Metanephros (tissue), 1 donor: ENCODE measurements around the gene EIF2B4. TPM values are rescaled to one million over a fixed set of nuclear protein-coding genes. Genes with fewer than 3 reads are reported as not detected.

Source experiments
- total RNA-seq: library from RNA; depleted of rRNA; stranded (reverse); fragments of >200 nt; gene quantifications from one replicate; pipeline ENCODE4 v1.2.3, GENCODE V29; 2014

Gene EIF2B4
- 18.6 TPM for total RNA-seq

GRCh38 chr2:27370026-27370815 is at the start of gene EIF2B4, which contains the start of gene SNX17:
Gene EIF2B4, minus strand, starts transcription at chr2:27370338. Its CDS starts 24 bp downstream, at chr2:27370314.
Gene SNX17, plus strand, starts transcription at chr2:27370616. Its CDS starts 128 bp downstream, at chr2:27370744.

GRCh38 chr2:27409321-27410073 is 39.4 kb upstream of the EIF2B4 start, which contains the start of gene PPM1G:
Gene PPM1G, minus strand, starts transcription at chr2:27409591. Its CDS starts 169 bp downstream, at chr2:27409422.

GRCh38 chr2:27380626-27381545 is 10.7 kb upstream of the EIF2B4 start, which contains the start of gene ZNF513:
Gene ZNF513, minus strand, starts transcription at chr2:27380734. Its CDS starts 208 bp downstream, at chr2:27380526.

GRCh38 chr2:27356382-27357181 is 13.6 kb downstream of the EIF2B4 start, which contains the start of gene GTF3C2:
Gene GTF3C2, minus strand, starts transcription at chr2:27356764. Its CDS starts 13,210 bp downstream, at chr2:27343554.

GRCh38 chr2:27322766-27323595 is 47.2 kb downstream of the EIF2B4 start, which contains the start of gene MPV17:
Gene MPV17, minus strand, starts transcription at chr2:27323097. Its CDS starts 580 bp downstream, at chr2:27322517.

Other genes starting within 250 kb of the EIF2B4 start
- gene ABHD1, start 246.5 kb downstream of the EIF2B4 start, total RNA-seq: 0.47 TPM
- 27.2 TPM for gene PREB, start 235.7 kb downstream of the EIF2B4 start, total RNA-seq
- gene PRR30, start 230.9 kb downstream of the EIF2B4 start, total RNA-seq: not detected
- 0.35 TPM for gene TCF23, start 221.3 kb downstream of the EIF2B4 start, total RNA-seq
- gene ATRAID, start 158.3 kb downstream of the EIF2B4 start, total RNA-seq: 146 TPM
- 31.8 TPM for gene SLC5A6, start 158.1 kb downstream of the EIF2B4 start, total RNA-seq
- 52.7 TPM for gene CAD, start 153.0 kb downstream of the EIF2B4 start, total RNA-seq
- 2.2 TPM for gene SLC30A3, start 107.3 kb downstream of the EIF2B4 start, total RNA-seq
- 0.12 TPM for gene DNAJC5G, start 94.9 kb downstream of the EIF2B4 start, total RNA-seq
- gene TRIM54, start 87.9 kb downstream of the EIF2B4 start, total RNA-seq: 10.4 TPM
- gene UCN, start 61.9 kb downstream of the EIF2B4 start, total RNA-seq: 2.5 TPM
- gene MPV17, start 47.2 kb downstream of the EIF2B4 start, total RNA-seq: 36.4 TPM
- 47.6 TPM for gene GTF3C2, start 13.6 kb downstream of the EIF2B4 start, total RNA-seq
- gene SNX17, start 278 bp upstream of the EIF2B4 start, total RNA-seq: 75.7 TPM
- gene ZNF513, start 10.4 kb upstream of the EIF2B4 start, total RNA-seq: 14.4 TPM
- gene PPM1G, start 39.3 kb upstream of the EIF2B4 start, total RNA-seq: 52.4 TPM
- 82.8 TPM for gene NRBP1, start 58.3 kb upstream of the EIF2B4 start, total RNA-seq
- gene KRTCAP3, start 72.0 kb upstream of the EIF2B4 start, total RNA-seq: 1.1 TPM
- gene IFT172, start 119.4 kb upstream of the EIF2B4 start, total RNA-seq: 51.2 TPM
- gene FNDC4, start 124.9 kb upstream of the EIF2B4 start, total RNA-seq: 6.8 TPM
- 0.12 TPM for gene GCKR, start 126.5 kb upstream of the EIF2B4 start, total RNA-seq
- gene ZNF512, start 212.7 kb upstream of the EIF2B4 start, total RNA-seq: 44.4 TPM